Measurements from ENCODE around the gene IP6K2.

- TF ChIP-seq CTCF (conservative IDR thresholded peaks at IDR 0.05; ENCODE audit: low read depth in 2 of 2) (no peak), ZNF462 (CRISPR knock-in tag; IDR thresholded peaks at IDR 0.05) (no peak), EZH2 (IDR thresholded peaks at IDR 0.05; ENCODE audit: low read depth, unreplicated experiment) (no peak), REST (IDR thresholded peaks at IDR 0.05; ENCODE audit: unreplicated experiment) (no peak)
Measured at GRCh38 chr3:48655063-48655462, 62.0 kb downstream of the IP6K2 start.

Data from GM23338 (cell line).